Naive B cell (primary cell): ENCODE measurements around the gene IL4I1. TPM values are rescaled to one million over a fixed set of nuclear protein-coding genes. Genes with fewer than 3 reads are reported as not detected.

Source experiments
- ATAC-seq, 2 donors: fragments of 150-1000 bp; cut with Tn5 transposase; 2 replicates each; pipeline ENCODE4 v1.10.0; 2021; ENCODE audit warnings: low read depth in 2 of 2, mild to moderate bottlenecking in 2 of 2, moderate library complexity in 2 of 2
- DNase-seq: peaks from one replicate; pipeline ENCODE4 v3.0.0; 2022
- H3K27ac Mint-ChIP-seq, 6 donors: one replicate each; pipeline ENCODE4 v1.8.0; 2020 to 2022; ENCODE audit warnings: mild to moderate bottlenecking in 6 of 6, mixed read lengths in 6 of 6, moderate library complexity in 5 of 6, inconsistent platforms in 2 of 6
- H3K27me3 Mint-ChIP-seq, 3 donors: one replicate each; pipeline ENCODE4 v1.8.0; 2021 to 2022; ENCODE audit warnings: mixed read lengths in 3 of 3, mild to moderate bottlenecking in 1 of 3
- H3K36me3 Mint-ChIP-seq, 2 donors: one replicate each; pipeline ENCODE4 v1.8.0; 2020 to 2022; ENCODE audit warnings: mixed read lengths in 2 of 2, inconsistent platforms in 1 of 2, mild to moderate bottlenecking in 1 of 2
- H3K4me1 Mint-ChIP-seq, 3 donors: one replicate each; pipeline ENCODE4 v1.8.0; 2020 to 2022; ENCODE audit warnings: mixed read lengths in 3 of 3, inconsistent platforms in 1 of 3, mild to moderate bottlenecking in 1 of 3, moderate library complexity in 1 of 3
- H3K4me3 Mint-ChIP-seq, 8 donors: one replicate each; pipeline ENCODE4 v1.8.0; 2020 to 2022; ENCODE audit warnings: mild to moderate bottlenecking in 8 of 8, mixed read lengths in 8 of 8, moderate library complexity in 8 of 8, inconsistent platforms in 2 of 8
- H3K9me3 Mint-ChIP-seq, 7 donors: one replicate each; pipeline ENCODE4 v1.8.0; 2020 to 2022; ENCODE audit warnings: mixed read lengths in 7 of 7, mild to moderate bottlenecking in 5 of 7, inconsistent platforms in 2 of 7, moderate library complexity in 1 of 7
- polyA plus RNA-seq, 6 donors: library from polyadenylated mRNA; unstranded; fragments of 300-500 nt; fragmentation: Illumina TruSeq; gene quantifications; one replicate each; pipeline ENCODE4 v1.2.3, GENCODE V29; 2021; ENCODE audit warnings: low read depth in 6 of 6

Gene IL4I1
- polyA plus RNA-seq, 6 donors from 2014 or later = 0.66 to 1.2 TPM; not detected in 4

- H3K27ac Mint-ChIP-seq = peak overlapping the region in 4 of 6 donors; percentile 9 to 85 (median 68)
- peaks cover 0 to 7% of the 10 kb centered on the region in 2 donors for H3K36me3 Mint-ChIP-seq
- peaks cover 31 to 56% (median 51%) of the 10 kb centered on the region in 3 donors for H3K4me1 Mint-ChIP-seq
- DNase-seq = no peak
- H3K27me3 Mint-ChIP-seq = no peaks in the 10 kb centered on the region
- ATAC-seq = no peak
- H3K9me3 Mint-ChIP-seq = no peaks in the 10 kb centered on the region
- no peak overlapping the region for H3K4me3 Mint-ChIP-seq
Measured at GRCh38 chr19:49920624-49921363, 24.1 kb upstream of the IL4I1 start.

GRCh38 chr19:49918089-49918488, 21.4 kb upstream of the IL4I1 start:
- Mint-ChIP-seq H3K4me1 (peaks cover 34 to 63% (median 47%) of the 10 kb centered on the region in 3 donors), H3K27ac (peak overlapping the region in 3 of 6 donors; percentile 15 to 97 (median 61)), H3K4me3 (peak overlapping the region in 2 of 8 donors; percentile 44 to 67), H3K27me3 (no peaks in the 10 kb centered on the region), H3K36me3 (peaks cover 4 to 18% of the 10 kb centered on the region in 2 donors), H3K9me3 (no peaks in the 10 kb centered on the region)
- DNase-seq (no peak), ATAC-seq (no peak)

GRCh38 chr19:49916839-49917733, 20.4 kb upstream of the IL4I1 start:
- Mint-ChIP-seq H3K4me3 (peak overlapping the region in 4 of 8 donors; percentile 1 to 76 (median 57)), H3K4me1 (peaks cover 34 to 66% (median 53%) of the 10 kb centered on the region in 3 donors), H3K27ac (peak overlapping the region; percentile 70 to 97 (median 74)), H3K27me3 (no peaks in the 10 kb centered on the region), H3K9me3 (no peaks in the 10 kb centered on the region), H3K36me3 (peaks cover 9 to 18% of the 10 kb centered on the region in 2 donors)
- ATAC-seq (peak in 1 of 2 donors; percentile 78), DNase-seq (no peak)

GRCh38 chr19:49915271-49915670, 18.6 kb upstream of the IL4I1 start:
- Mint-ChIP-seq H3K4me1 (peaks cover 38 to 68% (median 53%) of the 10 kb centered on the region in 3 donors), H3K27me3 (no peaks in the 10 kb centered on the region), H3K9me3 (no peaks in the 10 kb centered on the region), H3K27ac (peak overlapping the region in 5 of 6 donors; percentile 18 to 83 (median 71)), H3K4me3 (peak overlapping the region in 1 of 8 donors; percentile 11), H3K36me3 (peaks cover 9 to 18% of the 10 kb centered on the region in 2 donors)
- ATAC-seq = no peak
- no peak for DNase-seq

GRCh38 chr19:49913720-49914119, 17.0 kb upstream of the IL4I1 start:
- H3K27me3 Mint-ChIP-seq = no peaks in the 10 kb centered on the region
- no peak for ATAC-seq
- peak overlapping the region in 1 of 8 donors; percentile 5 for H3K4me3 Mint-ChIP-seq
- peaks cover 9 to 18% of the 10 kb centered on the region in 2 donors for H3K36me3 Mint-ChIP-seq
- no peak for DNase-seq
- no peaks in the 10 kb centered on the region for H3K9me3 Mint-ChIP-seq
- H3K4me1 Mint-ChIP-seq = peaks cover 32 to 66% (median 55%) of the 10 kb centered on the region in 3 donors
- H3K27ac Mint-ChIP-seq = peak overlapping the region in 2 of 6 donors; percentile 51 to 72

- Mint-ChIP-seq H3K27ac (peak overlapping the region in 5 of 6 donors; percentile 35 to 86 (median 63)), H3K36me3 (peaks cover 9 to 18% of the 10 kb centered on the region in 2 donors), H3K4me1 (peaks cover 32 to 68% (median 50%) of the 10 kb centered on the region in 3 donors), H3K4me3 (peak overlapping the region in 1 of 8 donors; percentile 53), H3K27me3 (no peaks in the 10 kb centered on the region), H3K9me3 (no peaks in the 10 kb centered on the region)
- ATAC-seq (no peak), DNase-seq (no peak)
Measured at GRCh38 chr19:49912965-49913685, 16.4 kb upstream of the IL4I1 start.

- ATAC-seq (peak; percentile 89), DNase-seq (peak; percentile 42)
- peaks cover 10 to 14% of the 10 kb centered on the region in 2 donors for H3K36me3 Mint-ChIP-seq
- peaks cover 33 to 72% (median 47%) of the 10 kb centered on the region in 3 donors for H3K4me1 Mint-ChIP-seq
- H3K27me3 Mint-ChIP-seq = no peaks in the 10 kb centered on the region
- peak overlapping the region; percentile 1 to 75 (median 56) for H3K4me3 Mint-ChIP-seq
- H3K27ac Mint-ChIP-seq = peak overlapping the region; percentile 75 to 96 (median 92)
- H3K9me3 Mint-ChIP-seq = peaks cover 0 to under 1% (median 0%) of the 10 kb centered on the region in 7 donors
Measured at GRCh38 chr19:49911381-49912145, 14.9 kb upstream of the IL4I1 start.

GRCh38 chr19:49910179-49910578, 13.5 kb upstream of the IL4I1 start:
- H3K27ac Mint-ChIP-seq = peak overlapping the region in 1 of 6 donors; percentile 89
- H3K4me3 Mint-ChIP-seq = no peak overlapping the region
- H3K9me3 Mint-ChIP-seq = peaks cover 0 to 3% (median 0%) of the 10 kb centered on the region in 7 donors
- ATAC-seq = no peak
- peaks cover 11 to 14% of the 10 kb centered on the region in 2 donors for H3K36me3 Mint-ChIP-seq
- H3K4me1 Mint-ChIP-seq = peaks cover 39 to 77% (median 59%) of the 10 kb centered on the region in 3 donors
- H3K27me3 Mint-ChIP-seq = no peaks in the 10 kb centered on the region
- no peak for DNase-seq

- H3K27me3 Mint-ChIP-seq = no peaks in the 10 kb centered on the region
- H3K36me3 Mint-ChIP-seq = peaks cover 7 to 14% of the 10 kb centered on the region in 2 donors
- peaks cover 38 to 84% (median 63%) of the 10 kb centered on the region in 3 donors for H3K4me1 Mint-ChIP-seq
- H3K9me3 Mint-ChIP-seq = peaks cover 0 to 3% (median 0%) of the 10 kb centered on the region in 7 donors
- DNase-seq (no peak), ATAC-seq (no peak)
- H3K4me3 Mint-ChIP-seq = peak overlapping the region in 1 of 8 donors; percentile 12
- peak overlapping the region in 2 of 6 donors; percentile 26 to 60 for H3K27ac Mint-ChIP-seq
Measured at GRCh38 chr19:49908480-49909420, 12.1 kb upstream of the IL4I1 start.

GRCh38 chr19:49907745-49908446, 11.2 kb upstream of the IL4I1 start:
- peak in 1 of 2 donors; percentile 13 for ATAC-seq
- Mint-ChIP-seq H3K27ac (peak overlapping the region in 3 of 6 donors; percentile 51 to 83 (median 80)), H3K27me3 (no peaks in the 10 kb centered on the region), H3K9me3 (peaks cover 0 to 3% (median 0%) of the 10 kb centered on the region in 7 donors), H3K4me3 (peak overlapping the region in 4 of 8 donors; percentile 5 to 61 (median 30)), H3K4me1 (peaks cover 35 to 75% (median 55%) of the 10 kb centered on the region in 3 donors), H3K36me3 (peaks cover 7 to 8% of the 10 kb centered on the region in 2 donors)
- no peak for DNase-seq
